IMR-90 (cell line): ENCODE data around the gene IL21R. TPM values are rescaled to one million over a fixed set of nuclear protein-coding genes. Genes with fewer than 3 reads are reported as not detected.

Experiments used
- ATAC-seq: fragments of 200-7000 bp; cut with Tn5 transposase; 2 replicates; pipeline ENCODE4 v1.9.1; 2020; ENCODE audit warnings: low read depth, mild to moderate bottlenecking, moderate library complexity
- BruUV-seq: library from RNA; stranded (reverse); fragments of 400-500 nt; replicated peaks from 2 replicates; lab custom pipeline; 2021; lab: Mats Ljungman, UMichigan
- CTCF ChIA-PET: fragments of 300-600 bp; formaldehyde crosslinking; extraction: SDS; loops from one replicate; lab custom pipeline; 2021; ENCODE audit warnings: antibody characterized with exemption; lab: Yijun Ruan, JAX
- POLR2A ChIA-PET: fragments of 300-600 bp; sonication (Branson Sonifier 250); formaldehyde crosslinking; loops from one replicate; lab custom pipeline; 2022; ENCODE audit warnings: antibody characterized with exemption; ENCODE audit not compliant: unreplicated experiment; lab: Charles Lee
- DNase-seq: peaks from one replicate; pipeline ENCODE4 v3.0.0; 2013
- H2AFZ ChIP-seq: replicated peaks from 2 replicates; pipeline ENCODE3; 2013; ENCODE audit warnings: low read length, mild to moderate bottlenecking; ENCODE audit not compliant: poor library complexity
- H2AK5ac ChIP-seq: 2 replicates; pipeline ENCODE4 v1.6.1; 2013; ENCODE audit warnings: low read depth, low read length, inconsistent platforms
- H2AK9ac ChIP-seq: replicated peaks from 2 replicates; pipeline ENCODE3; 2013; ENCODE audit warnings: mild to moderate bottlenecking, low read depth, low read length, moderate library complexity; ENCODE audit not compliant: poor library complexity
- H2BK120ac ChIP-seq: 2 replicates; pipeline ENCODE4 v1.6.1; 2013; ENCODE audit warnings: low read depth, low read length, inconsistent platforms
- H2BK15ac ChIP-seq: 3 replicates; pipeline ENCODE4 v1.6.1; 2013; ENCODE audit warnings: low read depth, low read length, inconsistent platforms
- H2BK20ac ChIP-seq: 2 replicates; pipeline ENCODE4 v1.6.1; 2013; ENCODE audit warnings: low read depth, mild to moderate bottlenecking, inconsistent platforms, low read length, moderate library complexity
- H2BK5ac ChIP-seq: 2 replicates; pipeline ENCODE4 v1.6.1; 2013; ENCODE audit warnings: mild to moderate bottlenecking, low read depth, low read length, inconsistent platforms; ENCODE audit not compliant: poor library complexity, severe bottlenecking
- H3K14ac ChIP-seq: replicated peaks from 2 replicates; pipeline ENCODE4 v1.6.1; 2013; ENCODE audit warnings: low read depth, low read length, inconsistent platforms
- H3K18ac ChIP-seq: 2 replicates; pipeline ENCODE4 v1.6.1; 2013; ENCODE audit warnings: low read depth, low read length, control low read depth
- H3K23ac ChIP-seq: 2 replicates; pipeline ENCODE4 v1.6.1; 2013; ENCODE audit warnings: low read depth, low read length, inconsistent platforms
- H3K27ac ChIP-seq: 2 replicates; pipeline ENCODE4 v1.5.1; 2013; ENCODE audit warnings: mild to moderate bottlenecking, control low read depth, low read length; ENCODE audit not compliant: insufficient read depth
- H3K27me3 ChIP-seq: 2 replicates; pipeline ENCODE4 v1.6.1; 2013; ENCODE audit warnings: low read length; ENCODE audit not compliant: control insufficient read depth, insufficient read depth
- H3K36me3 ChIP-seq: 2 replicates; pipeline ENCODE4 v1.6.1; 2013; ENCODE audit warnings: low read length, mixed read lengths; ENCODE audit not compliant: control insufficient read depth, insufficient read depth
- H3K4ac ChIP-seq: 2 replicates; pipeline ENCODE4 v1.6.1; 2013; ENCODE audit warnings: low read depth, low read length, inconsistent platforms
- H3K4me1 ChIP-seq: 2 replicates; pipeline ENCODE4 v1.6.1; 2013; ENCODE audit warnings: low read length, mixed read lengths; ENCODE audit not compliant: control insufficient read depth, insufficient read depth
- H3K4me2 ChIP-seq: 2 replicates; pipeline ENCODE4 v1.6.1; 2013; ENCODE audit warnings: low read depth, mild to moderate bottlenecking, control low read depth, low read length, moderate library complexity
- H3K4me3 ChIP-seq: 2 replicates; pipeline ENCODE4 v1.5.1; 2013; ENCODE audit warnings: low read depth, mild to moderate bottlenecking, control low read depth, low read length, moderate library complexity; ENCODE audit not compliant: insufficient read depth
- H3K56ac ChIP-seq: 2 replicates; pipeline ENCODE4 v1.6.1; 2013; ENCODE audit warnings: low read length, inconsistent platforms; ENCODE audit not compliant: insufficient read depth; ENCODE audit errors: extremely low read depth
- H3K79me1 ChIP-seq, 2 experiments: 2 replicates each; pipeline ENCODE4 v1.6.1; 2013; ENCODE audit warnings: low read length in 2 of 2, inconsistent platforms in 1 of 2, low read depth in 1 of 2
- H3K9ac ChIP-seq: 2 replicates; pipeline ENCODE4 v1.6.1; 2013; ENCODE audit warnings: low read depth, low read length, control low read depth
- H3K9me1 ChIP-seq: 2 replicates; pipeline ENCODE4 v1.6.1; 2013; ENCODE audit warnings: low read length, inconsistent platforms; ENCODE audit not compliant: insufficient read depth
- H3K9me3 ChIP-seq: 2 replicates; pipeline ENCODE4 v1.6.1; 2013; ENCODE audit warnings: low read length; ENCODE audit not compliant: control insufficient read depth, insufficient read depth
- H4K20me1 ChIP-seq: 2 replicates; pipeline ENCODE4 v1.6.1; 2013; ENCODE audit warnings: low read length, inconsistent platforms; ENCODE audit not compliant: insufficient read depth
- H4K5ac ChIP-seq: 2 replicates; pipeline ENCODE4 v1.6.1; 2013; ENCODE audit warnings: mild to moderate bottlenecking, low read depth, low read length, control low read depth
- H4K8ac ChIP-seq, 2 experiments: 2 replicates each; pipeline ENCODE4 v1.6.1; 2013; ENCODE audit warnings: low read depth in 2 of 2, low read length in 2 of 2, control low read depth in 1 of 2, inconsistent platforms in 1 of 2
- H4K91ac ChIP-seq: 2 replicates; pipeline ENCODE4 v1.6.1; 2013; ENCODE audit warnings: low read depth, low read length, inconsistent platforms; ENCODE audit not compliant: insufficient read depth
- BHLHE40 ChIP-seq: fragments of 150-350 bp; IDR thresholded peaks from 2 replicates; pipeline ENCODE4 v1.6.1; 2016; ENCODE audit warnings: mild to moderate bottlenecking, low read depth, low read length
- CEBPB ChIP-seq: IDR thresholded peaks from 2 replicates; pipeline ENCODE4 v1.6.1; 2012; ENCODE audit warnings: low read depth, low read length, improper control_type of control experiment
- CHD1 ChIP-seq: IDR thresholded peaks from 2 replicates; pipeline ENCODE4 v1.6.1; 2012; ENCODE audit warnings: low read depth, low read length, improper control_type of control experiment
- ELK1 ChIP-seq: fragments of 150-350 bp; IDR thresholded peaks from 2 replicates; pipeline ENCODE4 v1.6.1; 2016; ENCODE audit warnings: low read depth, mild to moderate bottlenecking, low read length, moderate library complexity, borderline replicate concordance
- FOS ChIP-seq: fragments of 150-350 bp; IDR thresholded peaks from 2 replicates; pipeline ENCODE4 v1.6.1; 2016; ENCODE audit warnings: low read depth, low read length
- MAFK ChIP-seq: IDR thresholded peaks from 2 replicates; pipeline ENCODE4 v1.6.1; 2012; ENCODE audit warnings: low read depth, low read length, improper control_type of control experiment
- MAZ ChIP-seq: IDR thresholded peaks from 2 replicates; pipeline ENCODE4 v1.6.1; 2012; ENCODE audit warnings: low read depth, mild to moderate bottlenecking, low read length, improper control_type of control experiment, moderate library complexity, borderline replicate concordance
- MXI1 ChIP-seq: IDR thresholded peaks from 2 replicates; pipeline ENCODE4 v1.6.1; 2012; ENCODE audit warnings: low read depth, mild to moderate bottlenecking, low read length, moderate library complexity, borderline replicate concordance
- NFE2L2 ChIP-seq: fragments of 150-350 bp; IDR thresholded peaks from 2 replicates; pipeline ENCODE4 v1.6.1; 2016; ENCODE audit warnings: low read depth, mild to moderate bottlenecking, low read length
- POLR2A ChIP-seq: IDR thresholded peaks from 2 replicates; pipeline ENCODE4 v1.6.1; 2012; ENCODE audit warnings: mild to moderate bottlenecking, low read depth, low read length
- RFX5 ChIP-seq: IDR thresholded peaks from 2 replicates; pipeline ENCODE4 v1.8.0; 2012; ENCODE audit warnings: low read depth, mild to moderate bottlenecking, low read length, moderate library complexity
- SMC3 ChIP-seq: fragments of 150-350 bp; IDR thresholded peaks from 2 replicates; pipeline ENCODE4 v1.6.1; 2016; ENCODE audit warnings: low read depth, mild to moderate bottlenecking, antibody characterized with exemption, low read length, moderate library complexity
- USF2 ChIP-seq: fragments of 150-350 bp; IDR thresholded peaks from 2 replicates; pipeline ENCODE4 v1.6.1; 2017; ENCODE audit warnings: mild to moderate bottlenecking, antibody characterized with exemption, low read length, low read depth
- WGBS, 2 experiments: methylation state at CpG; one replicate each; pipeline versions ENCODE4 v1.1.5 to v1.1.7; 2013; ENCODE audit warnings: missing lambda C conversion rate in 2 of 2; ENCODE audit not compliant: insufficient read length in 1 of 2; ENCODE audit errors: extremely low coverage in 2 of 2; 5-methylcytosine and 5-hydroxymethylcytosine counted together
- dilution Hi-C: fragments of 300-500 bp; cut with HindIII; formaldehyde crosslinking; loops from one replicate; pipeline ENCODE4 v1.14.3; 2018; ENCODE audit warnings: low sequenced_read_pairs; ENCODE audit not compliant: unreplicated experiment
- in situ Hi-C: fragments of 300-500 bp; cut with MboI; formaldehyde crosslinking; loops from 3 replicates; pipeline ENCODE4 v1.14.3; 2019; ENCODE audit warnings: low sequenced_read_pairs, inconsistent platforms, mixed read lengths
- intact Hi-C: fragments of 100-400 bp; cut with micrococcal nuclease; formaldehyde crosslinking; loops from 2 replicates; pipeline ENCODE4 v1.10.0; 2022
- polyA plus RNA-seq, 3 experiments: library from polyadenylated mRNA; depleted of rRNA; stranded (reverse); fragments of >200 nt; gene quantifications; 2 replicates each; pipeline ENCODE4 v1.2.3, GENCODE V29; 2012; ENCODE audit warnings: low replicate concordance in 1 of 3
- total RNA-seq: library from RNA; depleted of rRNA; stranded (reverse); fragments of >200 nt; gene quantifications from 2 replicates; pipeline ENCODE4 v1.2.3, GENCODE V29; 2012

IL21R gene
- total and polyA plus RNA-seq, 2 of the 4 experiments (the other 2 are of a cell fraction), result 0.72 to 0.97 TPM

- TF ChIP-seq ELK1 (no peak), NFE2L2 (no peak; the same call in 1 of the 2 replicates), CHD1 (no peak)
Observed at GRCh38 chr16:27426423-27427408, 24.7 kb downstream of the IL21R start (continued).

- H4K8ac ChIP-seq, result peak overlapping the region in 1 of 2 experiments; percentile 28; a peak in 1 of 4 replicates
- ATAC-seq, result no peak
- intact Hi-C loops, result no loop called here
- dilution Hi-C loops, result no loop called here
- no peak overlapping the region; the same call in 1 of the 2 replicates for H2AK5ac ChIP-seq
- no peak overlapping the region for H3K9ac ChIP-seq
- H3K9me3 ChIP-seq, result no peaks in the 10 kb centered on the region
- H3K4me1 ChIP-seq, result peaks cover 6% of the 10 kb centered on the region
- no CpG with 5 or more reads among the region's 5 CpGs for WGBS, 2 experiments
- in situ Hi-C loops, result no loop called here
- no peak for DNase-seq
- H3K23ac ChIP-seq, result no peak overlapping the region
- H3K4ac ChIP-seq, result 0 out of 2 replicates have a peak overlapping the region, but pooled peaks have one; percentile 14
- no peaks in the 10 kb centered on the region for H4K20me1 ChIP-seq
- H4K5ac ChIP-seq, result no peak overlapping the region
- no peak overlapping the region for H2AK9ac ChIP-seq
- no peaks in the 10 kb centered on the region for H3K27me3 ChIP-seq
- no TSS peak for BruUV-seq
- CTCF ChIA-PET, result no interaction called here
- no peak overlapping the region for H2BK15ac ChIP-seq
- H3K14ac ChIP-seq, result no peak overlapping the region
- no peak overlapping the region for H2BK5ac ChIP-seq
- H3K27ac ChIP-seq, result no peak overlapping the region
- H2AFZ ChIP-seq, result no peak overlapping the region
- no peak overlapping the region for H2BK20ac ChIP-seq
- H3K4me2 ChIP-seq, result no peak overlapping the region
- no peak overlapping the region for H3K56ac ChIP-seq
- H4K91ac ChIP-seq, result no peak overlapping the region
- H3K9me1 ChIP-seq, result peaks cover 7% of the 10 kb centered on the region
- H2BK120ac ChIP-seq, result no peak overlapping the region
- H3K18ac ChIP-seq, result no peak overlapping the region
- no peaks in the 10 kb centered on the region; a peak in 1 of 4 replicates for H3K79me1 ChIP-seq
- H3K36me3 ChIP-seq, result no peaks in the 10 kb centered on the region
- POLR2A ChIA-PET, result no interaction called here
- H3K4me3 ChIP-seq, result no peak overlapping the region
- TF ChIP-seq RFX5 (no peak), SMC3 (no peak), CEBPB (no peak), NFE2L2 (no peak), POLR2A (no peak), MXI1 (no peak), MAZ (no peak), MAFK (no peak), FOS (no peak), ELK1 (no peak), BHLHE40 (no peak), CHD1 (no peak), USF2 (no peak)
Observed at GRCh38 chr16:27427538-27427937, 25.6 kb downstream of the IL21R start.
